Measurements from ENCODE around the gene ISL2. TPM values are rescaled to one million over a fixed set of nuclear protein-coding genes. Genes with fewer than 3 reads are reported as not detected.

ISL2 gene
- total RNA-seq, 2 donors from 2014 or later: 0.51 to 0.66 TPM

DNA sequence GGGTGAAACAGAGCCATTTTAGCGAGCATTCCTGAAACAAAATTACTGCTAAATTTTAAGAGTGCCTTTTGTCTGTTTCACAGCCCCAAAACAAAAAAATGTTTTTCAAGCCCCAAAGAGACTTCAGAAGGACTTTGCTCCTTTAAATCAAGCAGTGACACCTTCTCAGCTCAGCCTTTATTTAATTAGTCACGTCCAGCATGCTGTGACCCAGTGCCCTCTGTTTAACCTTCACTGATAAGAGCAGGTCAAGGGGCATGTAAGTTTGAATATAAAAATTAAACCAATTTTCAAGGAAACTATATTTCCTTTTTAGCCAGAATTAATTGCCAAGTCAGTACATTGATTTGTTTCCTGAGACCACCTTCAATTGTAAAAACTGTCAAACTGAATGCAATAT, 40.6 kb downstream of the ISL2 start:
- 61% methylated on average over 2 of the region's 2 CpGs; no CpG with 5 or more reads in 1 of the 2 experiments for WGBS, 2 experiments (ENCODE audit: insufficient coverage in 1 of 2, insufficient read length in 1 of 2)
- peaks cover 21% of the 10 kb centered on the region for H3K4me1 Mint-ChIP-seq
- Histone ChIP-seq H3K9ac (ENCODE audit: extremely low read depth, low read length, poor library complexity, severe bottlenecking) (no peak overlapping the region), H3K36me3 (ENCODE audit: control insufficient read depth, insufficient read depth, low read length) (no peaks in the 10 kb centered on the region), H3K27me3 (ENCODE audit: control insufficient read depth, insufficient read depth, low read length, poor library complexity, severe bottlenecking) (no peaks in the 10 kb centered on the region), H3K9me3 (ENCODE audit: control insufficient read depth, low read length) (no peaks in the 10 kb centered on the region), H3K4me3 (ENCODE audit: low read length) (no peak overlapping the region), H3K4me1 (ENCODE audit: control insufficient read depth, insufficient read depth, low read length) (peaks cover 9% of the 10 kb centered on the region), H3K27ac (ENCODE audit: low read depth, low read length) (peak overlapping the region; percentile 47)
- H3K36me3 Mint-ChIP-seq (ENCODE audit: low read depth): no peaks in the 10 kb centered on the region
- no peak overlapping the region for H3K27ac Mint-ChIP-seq
- no peak for DNase-seq
- H3K9me3 Mint-ChIP-seq: no peaks in the 10 kb centered on the region
- peaks cover under 1% of the 10 kb centered on the region for H3K27me3 Mint-ChIP-seq (ENCODE audit: insufficient read depth)
- TF ChIP-seq, protein P1, sequence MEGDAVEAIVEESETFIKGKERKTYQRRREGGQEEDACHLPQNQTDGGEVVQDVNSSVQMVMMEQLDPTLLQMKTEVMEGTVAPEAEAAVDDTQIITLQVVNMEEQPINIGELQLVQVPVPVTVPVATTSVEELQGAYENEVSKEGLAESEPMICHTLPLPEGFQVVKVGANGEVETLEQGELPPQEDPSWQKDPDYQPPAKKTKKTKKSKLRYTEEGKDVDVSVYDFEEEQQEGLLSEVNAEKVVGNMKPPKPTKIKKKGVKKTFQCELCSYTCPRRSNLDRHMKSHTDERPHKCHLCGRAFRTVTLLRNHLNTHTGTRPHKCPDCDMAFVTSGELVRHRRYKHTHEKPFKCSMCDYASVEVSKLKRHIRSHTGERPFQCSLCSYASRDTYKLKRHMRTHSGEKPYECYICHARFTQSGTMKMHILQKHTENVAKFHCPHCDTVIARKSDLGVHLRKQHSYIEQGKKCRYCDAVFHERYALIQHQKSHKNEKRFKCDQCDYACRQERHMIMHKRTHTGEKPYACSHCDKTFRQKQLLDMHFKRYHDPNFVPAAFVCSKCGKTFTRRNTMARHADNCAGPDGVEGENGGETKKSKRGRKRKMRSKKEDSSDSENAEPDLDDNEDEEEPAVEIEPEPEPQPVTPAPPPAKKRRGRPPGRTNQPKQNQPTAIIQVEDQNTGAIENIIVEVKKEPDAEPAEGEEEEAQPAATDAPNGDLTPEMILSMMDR (conservative IDR thresholded peaks at IDR 0.05): no peak
- no peak overlapping the region for H3K4me3 Mint-ChIP-seq

DNA sequence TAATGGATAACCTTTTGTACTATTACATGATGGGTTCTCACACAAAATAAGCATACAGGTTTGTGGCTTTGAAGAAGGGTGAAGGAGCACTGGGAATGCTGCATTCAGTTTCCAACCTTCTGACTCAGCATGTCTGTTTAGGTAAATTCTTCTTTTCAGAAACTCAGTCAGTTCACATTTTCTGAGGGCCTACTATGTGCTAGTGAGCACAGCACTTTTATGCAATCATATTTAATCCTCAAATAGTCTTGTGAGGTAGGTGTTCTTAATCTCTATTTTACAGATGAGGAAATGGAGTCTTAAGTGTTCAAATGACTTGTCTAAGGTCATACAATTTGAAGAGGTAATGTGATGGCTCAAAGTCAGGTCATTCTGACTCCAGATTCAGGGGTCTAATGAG, 41.2 kb downstream of the ISL2 start:
- H3K4me1 Mint-ChIP-seq: peaks cover 21% of the 10 kb centered on the region
- no peak for DNase-seq
- no peak overlapping the region for H3K27ac Mint-ChIP-seq

DNA sequence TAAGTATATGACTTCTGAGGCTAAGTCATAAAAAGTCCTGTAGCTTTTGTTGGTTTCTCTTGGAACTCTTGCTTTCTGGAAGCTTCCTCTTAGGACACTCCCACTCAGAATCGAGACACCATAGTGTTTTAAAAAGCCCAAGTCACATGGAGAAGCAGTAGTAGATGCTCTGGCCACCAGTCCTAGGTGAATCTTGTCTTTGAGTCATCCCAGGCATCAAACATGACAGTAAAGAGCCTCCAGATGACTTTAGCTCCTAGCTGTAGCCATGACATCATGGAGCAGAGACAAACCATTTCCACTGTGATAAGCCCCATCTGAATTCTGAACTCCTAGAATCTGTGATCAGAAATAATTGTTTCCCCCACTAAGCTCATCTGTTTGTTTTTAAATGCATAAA, 42.1 kb downstream of the ISL2 start:
- H3K4me3 ChIP-seq (ENCODE audit: low read length): no peak overlapping the region
- H3K36me3 ChIP-seq (ENCODE audit: control insufficient read depth, insufficient read depth, low read length): no peaks in the 10 kb centered on the region
- H3K9ac ChIP-seq (ENCODE audit: extremely low read depth, low read length, poor library complexity, severe bottlenecking): no peak overlapping the region
- Mint-ChIP-seq H3K27ac (no peak overlapping the region), H3K36me3 (ENCODE audit: low read depth) (no peaks in the 10 kb centered on the region), H3K9me3 (no peaks in the 10 kb centered on the region), H3K4me1 (peaks cover 21% of the 10 kb centered on the region), H3K4me3 (no peak overlapping the region), H3K27me3 (ENCODE audit: insufficient read depth) (peaks cover 2% of the 10 kb centered on the region)
- no peaks in the 10 kb centered on the region for H3K27me3 ChIP-seq (ENCODE audit: control insufficient read depth, insufficient read depth, low read length, poor library complexity, severe bottlenecking)
- H3K4me1 ChIP-seq (ENCODE audit: control insufficient read depth, insufficient read depth, low read length): peaks cover 9% of the 10 kb centered on the region
- no peak overlapping the region for H3K27ac ChIP-seq (ENCODE audit: low read depth, low read length)
- DNase-seq: no peak
- 87 to 100% methylated on average over 1 of the region's 1 CpG for WGBS, 2 experiments (ENCODE audit: insufficient coverage in 1 of 2, insufficient read length in 1 of 2)
- TF ChIP-seq, protein P1 (conservative IDR thresholded peaks at IDR 0.05): no peak
- no peaks in the 10 kb centered on the region for H3K9me3 ChIP-seq (ENCODE audit: control insufficient read depth, low read length)

More for the DNA sequence above, 41.2 kb downstream of the ISL2 start:
- Histone ChIP-seq H3K27ac (ENCODE audit: low read depth, low read length) (no peak overlapping the region), H3K9ac (ENCODE audit: extremely low read depth, low read length, poor library complexity, severe bottlenecking) (no peak overlapping the region), H3K27me3 (ENCODE audit: control insufficient read depth, insufficient read depth, low read length, poor library complexity, severe bottlenecking) (no peaks in the 10 kb centered on the region), H3K9me3 (ENCODE audit: control insufficient read depth, low read length) (no peaks in the 10 kb centered on the region), H3K36me3 (ENCODE audit: control insufficient read depth, insufficient read depth, low read length) (no peaks in the 10 kb centered on the region), H3K4me3 (ENCODE audit: low read length) (no peak overlapping the region), H3K4me1 (ENCODE audit: control insufficient read depth, insufficient read depth, low read length) (peaks cover 9% of the 10 kb centered on the region)
- TF ChIP-seq, protein P1 (conservative IDR thresholded peaks at IDR 0.05): no peak
- Mint-ChIP-seq H3K9me3 (no peaks in the 10 kb centered on the region), H3K4me3 (no peak overlapping the region), H3K36me3 (ENCODE audit: low read depth) (no peaks in the 10 kb centered on the region), H3K27me3 (ENCODE audit: insufficient read depth) (peaks cover 2% of the 10 kb centered on the region)

Measured in endodermal cell (in vitro differentiated cells).